Activated CD4-positive, alpha-beta T cell treated with anti-CD3 and anti-CD28 coated beads, Interleukin-2, amount 10 ng/mL, durations not matched to agents 7 days and 5 days (primary cell): ENCODE results near the gene SASH1. TPM values are rescaled to one million over a fixed set of nuclear protein-coding genes. Genes with fewer than 3 reads are reported as not detected.

Source experiments
- CTCF ChIA-PET: fragments of 350-600 bp; sonication (Branson Sonifier 250); formaldehyde crosslinking; loops from one replicate; lab custom pipeline; 2021; ENCODE audit warnings: antibody characterized with exemption; lab: Charles Lee
- POLR2A ChIA-PET: fragments of 350-600 bp; sonication (Branson Sonifier 250); formaldehyde crosslinking; loops from one replicate; lab custom pipeline; 2021; ENCODE audit warnings: antibody characterized with exemption; lab: Charles Lee
- DNase-seq: peaks from one replicate; pipeline ENCODE4 v3.0.0-alpha.2; 2020
- H3K27ac Mint-ChIP-seq: one replicate; pipeline ENCODE4 v1.8.0; 2021; ENCODE audit warnings: mild to moderate bottlenecking, moderate library complexity, mixed read lengths
- H3K27me3 Mint-ChIP-seq: one replicate; pipeline ENCODE4 v1.8.0; 2021; ENCODE audit warnings: mixed read lengths
- H3K36me3 Mint-ChIP-seq: one replicate; pipeline ENCODE4 v1.8.0; 2021; ENCODE audit warnings: low read depth, mixed read lengths
- H3K4me1 Mint-ChIP-seq: one replicate; pipeline ENCODE4 v1.8.0; 2021; ENCODE audit warnings: mixed read lengths
- H3K4me3 Mint-ChIP-seq: one replicate; pipeline ENCODE4 v1.8.0; 2021; ENCODE audit warnings: mild to moderate bottlenecking, moderate library complexity, mixed read lengths
- H3K9me3 Mint-ChIP-seq: one replicate; pipeline ENCODE4 v1.8.0; 2021; ENCODE audit warnings: mixed read lengths
- total RNA-seq, 2 experiments: library from RNA; stranded (reverse); gene quantifications; one replicate each; pipeline ENCODE4 v1.2.3, GENCODE V29; 2021

Gene SASH1
- total RNA-seq, 2 experiments from 2014 or later: 0.47 to 0.50 TPM

DNA sequence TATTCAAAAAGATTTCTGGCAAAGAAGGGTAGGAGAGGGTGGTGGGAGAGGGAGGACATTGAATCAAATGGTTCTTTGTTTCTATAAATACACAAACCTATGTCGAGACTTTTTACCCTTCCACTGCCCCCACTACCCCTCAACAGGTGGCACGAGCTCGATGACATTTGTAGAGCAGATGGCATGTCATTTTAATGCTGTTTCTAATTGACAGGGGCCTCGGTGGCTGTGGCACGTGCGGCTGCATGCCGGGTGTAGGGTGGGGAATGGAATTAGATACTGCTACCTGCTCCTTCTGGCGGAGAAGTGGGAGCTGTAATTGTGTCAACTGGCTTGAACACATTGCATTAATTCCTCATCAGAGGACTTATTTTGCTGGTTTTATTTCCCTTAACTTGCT is 29.1 kb upstream of the SASH1 start:
- Mint-ChIP-seq H3K27ac (no peak overlapping the region), H3K4me3 (no peak overlapping the region), H3K4me1 (no peaks in the 10 kb centered on the region), H3K36me3 (no peaks in the 10 kb centered on the region), H3K9me3 (no peaks in the 10 kb centered on the region), H3K27me3 (peaks cover 7% of the 10 kb centered on the region)
- CTCF ChIA-PET: interaction anchor here (0.5 to 0.7 kb wide), 2 partner anchors 15 to 54 kb away, joined by 3 read pairs; no protein-coding TSS in a partner anchor
- POLR2A ChIA-PET: no interaction called here
- no peak for DNase-seq

DNA sequence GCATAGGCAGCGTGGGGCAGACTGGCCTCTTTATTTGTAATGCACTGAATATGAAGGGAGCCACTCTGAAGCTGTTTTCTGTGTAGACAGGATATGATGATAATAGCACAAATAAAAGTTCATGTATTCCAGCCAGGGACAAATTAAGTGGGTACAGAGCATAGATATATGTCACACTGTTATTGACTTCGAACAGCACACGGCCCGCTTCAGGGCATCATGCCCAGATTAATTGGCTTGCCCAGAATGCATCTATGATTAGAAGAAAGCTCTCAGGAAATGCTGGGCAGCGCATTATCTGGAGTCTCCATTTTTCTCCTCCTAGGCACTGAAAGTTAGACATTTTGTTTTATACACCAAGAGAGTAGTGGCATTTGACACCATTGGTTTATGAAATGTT is 26.3 kb upstream of the SASH1 start:
- no peak overlapping the region for H3K4me3 Mint-ChIP-seq
- POLR2A ChIA-PET: no interaction called here
- CTCF ChIA-PET: interaction anchor here (1.1 kb wide), 1 partner anchor 9 kb away, joined by 3 read pairs; no protein-coding TSS in a partner anchor
- H3K27me3 Mint-ChIP-seq: peaks cover 9% of the 10 kb centered on the region
- no peak overlapping the region for H3K27ac Mint-ChIP-seq
- no peaks in the 10 kb centered on the region for H3K4me1 Mint-ChIP-seq
- H3K36me3 Mint-ChIP-seq: no peaks in the 10 kb centered on the region
- DNase-seq: no peak
- H3K9me3 Mint-ChIP-seq: no peaks in the 10 kb centered on the region

GRCh38 chr6:148317051-148317450 is 25.6 kb upstream of the SASH1 start:
- no peaks in the 10 kb centered on the region for H3K4me1 Mint-ChIP-seq
- no peaks in the 10 kb centered on the region for H3K36me3 Mint-ChIP-seq
- POLR2A ChIA-PET: no interaction called here
- no peaks in the 10 kb centered on the region for H3K9me3 Mint-ChIP-seq
- H3K27me3 Mint-ChIP-seq: peaks cover 9% of the 10 kb centered on the region
- CTCF ChIA-PET: interaction anchor here (0.6 to 1.1 kb wide), 2 partner anchors 9 to 12 kb away, joined by 3 to 4 read pairs; no protein-coding TSS in a partner anchor
- DNase-seq: no peak
- H3K4me3 Mint-ChIP-seq: no peak overlapping the region
- no peak overlapping the region for H3K27ac Mint-ChIP-seq

DNA sequence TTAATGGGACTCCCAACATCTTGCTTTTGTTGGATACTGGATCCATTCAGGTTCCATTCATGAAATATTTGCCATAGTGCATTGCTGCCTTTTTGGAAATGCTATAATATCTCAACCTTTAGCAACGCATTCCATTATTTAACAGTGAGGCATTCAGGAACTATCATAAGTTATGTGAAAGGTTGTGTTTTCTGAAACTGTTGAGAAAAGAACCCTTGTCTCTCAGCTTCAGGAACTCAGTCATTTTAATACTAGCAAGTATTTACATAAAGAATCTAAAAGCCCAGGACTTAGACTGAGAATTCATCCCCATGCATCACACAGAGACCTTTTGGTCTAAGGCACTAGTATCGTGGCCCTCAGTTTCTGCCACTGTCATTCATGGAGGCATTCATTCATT is 24.9 kb upstream of the SASH1 start:
- no peaks in the 10 kb centered on the region for H3K36me3 Mint-ChIP-seq
- ChIA-PET CTCF (interaction anchor here (0.6 kb wide), 2 partner anchors 11 to 1288 kb away, joined by 4 to 8 read pairs; no protein-coding TSS in a partner anchor), POLR2A (no interaction called here)
- H3K4me3 Mint-ChIP-seq: no peak overlapping the region
- H3K4me1 Mint-ChIP-seq: no peaks in the 10 kb centered on the region
- peaks cover 8% of the 10 kb centered on the region for H3K27me3 Mint-ChIP-seq
- no peak overlapping the region for H3K27ac Mint-ChIP-seq
- no peaks in the 10 kb centered on the region for H3K9me3 Mint-ChIP-seq
- no peak for DNase-seq

- Mint-ChIP-seq H3K27ac (no peak overlapping the region), H3K4me1 (no peaks in the 10 kb centered on the region), H3K4me3 (no peak overlapping the region), H3K27me3 (peaks cover 6% of the 10 kb centered on the region), H3K9me3 (no peaks in the 10 kb centered on the region), H3K36me3 (no peaks in the 10 kb centered on the region)
- POLR2A ChIA-PET: no interaction called here
- DNase-seq: no peak
- CTCF ChIA-PET: no interaction called here
Measured at GRCh38 chr6:148322704-148323103, 19.9 kb upstream of the SASH1 start.

DNA sequence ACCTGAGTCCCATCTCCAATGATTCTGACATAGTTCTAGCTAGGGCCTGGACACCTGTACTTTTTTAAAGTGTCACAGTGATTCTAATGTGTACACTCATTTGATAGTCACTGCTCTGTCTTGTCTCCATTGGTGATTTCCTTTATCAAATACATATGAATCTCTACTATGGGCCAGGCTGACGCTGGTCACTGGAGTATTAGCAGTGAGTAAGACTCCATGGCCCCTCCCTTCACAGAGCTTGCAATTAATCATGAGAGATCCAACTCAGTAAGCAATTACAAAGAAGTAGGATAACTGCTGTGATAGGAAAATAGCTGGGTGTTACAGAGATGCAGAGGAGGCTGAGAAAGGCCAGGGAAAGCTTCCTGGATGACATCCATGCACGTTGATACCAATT is 19.3 kb upstream of the SASH1 start:
- Mint-ChIP-seq H3K27ac (no peak overlapping the region), H3K36me3 (no peaks in the 10 kb centered on the region), H3K4me1 (no peaks in the 10 kb centered on the region), H3K4me3 (no peak overlapping the region), H3K9me3 (no peaks in the 10 kb centered on the region), H3K27me3 (peaks cover 6% of the 10 kb centered on the region)
- ChIA-PET CTCF (no interaction called here), POLR2A (no interaction called here)
- no peak for DNase-seq

GRCh38 chr6:148324297-148324985 is 18.2 kb upstream of the SASH1 start:
- H3K4me1 Mint-ChIP-seq: no peaks in the 10 kb centered on the region
- no peaks in the 10 kb centered on the region for H3K36me3 Mint-ChIP-seq
- peaks cover 7% of the 10 kb centered on the region for H3K27me3 Mint-ChIP-seq
- H3K4me3 Mint-ChIP-seq: no peak overlapping the region
- no peaks in the 10 kb centered on the region for H3K9me3 Mint-ChIP-seq
- POLR2A ChIA-PET: no interaction called here
- H3K27ac Mint-ChIP-seq: no peak overlapping the region
- DNase-seq: no peak
- CTCF ChIA-PET: no interaction called here

GRCh38 chr6:148325316-148326068 is 17.1 kb upstream of the SASH1 start:
- Mint-ChIP-seq H3K36me3 (no peaks in the 10 kb centered on the region), H3K27ac (no peak overlapping the region), H3K27me3 (peaks cover 12% of the 10 kb centered on the region), H3K4me1 (no peaks in the 10 kb centered on the region), H3K9me3 (no peaks in the 10 kb centered on the region), H3K4me3 (no peak overlapping the region)
- DNase-seq: no peak
- ChIA-PET CTCF (interaction anchor here (0.6 to 1.3 kb wide), 2 partner anchors 9 to 37 kb away, joined by 3 read pairs; no protein-coding TSS in a partner anchor), POLR2A (no interaction called here)

- no peak for DNase-seq
- Mint-ChIP-seq H3K4me3 (no peak overlapping the region), H3K27ac (no peak overlapping the region), H3K9me3 (no peaks in the 10 kb centered on the region), H3K27me3 (peaks cover 17% of the 10 kb centered on the region), H3K4me1 (no peaks in the 10 kb centered on the region), H3K36me3 (no peaks in the 10 kb centered on the region)
- CTCF ChIA-PET: interaction anchor here (0.6 to 1.2 kb wide), 3 partner anchors 12 to 1519 kb away, joined by 3 to 7 read pairs (median 4); no protein-coding TSS in a partner anchor
- POLR2A ChIA-PET: no interaction called here
Measured at GRCh38 chr6:148328876-148329555, 13.6 kb upstream of the SASH1 start.

- DNase-seq: no peak
- Mint-ChIP-seq H3K9me3 (no peaks in the 10 kb centered on the region), H3K4me3 (no peak overlapping the region), H3K27me3 (peaks cover 14% of the 10 kb centered on the region), H3K4me1 (no peaks in the 10 kb centered on the region), H3K27ac (no peak overlapping the region), H3K36me3 (no peaks in the 10 kb centered on the region)
- ChIA-PET CTCF (interaction anchor here (0.7 to 1.2 kb wide), 2 partner anchors 16 to 143 kb away, joined by 3 read pairs; no protein-coding TSS in a partner anchor), POLR2A (no interaction called here)
Measured at GRCh38 chr6:148329596-148330381, 12.8 kb upstream of the SASH1 start.

DNA sequence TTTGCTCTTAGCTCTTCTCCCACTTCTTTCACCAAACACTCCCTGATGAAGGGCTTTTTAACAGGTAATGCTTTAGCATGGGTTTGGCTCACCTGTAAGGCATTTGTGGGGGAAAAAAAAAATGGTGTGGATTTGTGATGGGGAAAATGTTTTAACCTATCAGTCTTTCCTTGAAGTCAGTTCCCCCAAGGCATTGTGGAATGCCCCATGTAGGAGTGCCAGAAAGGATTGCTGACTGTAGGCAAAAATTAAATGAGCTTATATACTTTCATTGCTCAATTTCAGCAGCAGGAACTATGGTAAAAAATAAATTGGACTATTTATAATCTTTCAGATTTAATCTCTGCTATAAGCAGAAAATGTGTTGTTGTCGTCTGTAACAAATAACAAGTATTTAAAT is 10.6 kb upstream of the SASH1 start:
- no peak for DNase-seq
- Mint-ChIP-seq H3K36me3 (no peaks in the 10 kb centered on the region), H3K4me3 (no peak overlapping the region), H3K4me1 (no peaks in the 10 kb centered on the region), H3K9me3 (no peaks in the 10 kb centered on the region), H3K27ac (no peak overlapping the region), H3K27me3 (peaks cover 13% of the 10 kb centered on the region)
- ChIA-PET POLR2A (no interaction called here), CTCF (interaction anchor here (0.6 to 0.7 kb wide), 3 partner anchors 134 to 499 kb away, joined by 3 read pairs; no protein-coding TSS in a partner anchor)

DNA sequence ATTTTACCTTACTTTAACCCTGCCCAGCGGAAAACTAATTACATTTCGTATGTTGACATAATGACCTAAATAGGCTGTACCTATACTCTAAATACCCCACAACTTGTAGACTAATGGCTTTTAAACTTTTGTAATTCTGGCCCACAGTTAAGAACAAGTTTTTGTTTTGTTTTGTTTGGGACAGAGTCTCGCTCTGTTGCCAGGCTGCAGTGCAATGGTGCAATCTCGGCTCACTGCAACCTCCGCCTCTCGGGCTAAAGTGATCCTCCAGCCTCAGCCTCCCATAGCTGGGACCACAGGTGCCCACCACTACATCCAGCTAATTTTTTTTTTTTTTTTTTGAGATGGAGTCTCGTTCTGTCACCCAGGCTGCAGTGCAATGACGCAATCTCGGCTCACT is 5.7 kb upstream of the SASH1 start:
- POLR2A ChIA-PET: no interaction called here
- Mint-ChIP-seq H3K27ac (no peak overlapping the region), H3K4me1 (peaks cover 2% of the 10 kb centered on the region), H3K9me3 (no peaks in the 10 kb centered on the region), H3K36me3 (no peaks in the 10 kb centered on the region), H3K27me3 (peaks cover 5% of the 10 kb centered on the region), H3K4me3 (no peak overlapping the region)
- DNase-seq: no peak
- CTCF ChIA-PET: no interaction called here
